GM12878 (cell line): ENCODE results near the gene KRT7. TPM values are rescaled to one million over a fixed set of nuclear protein-coding genes. Genes with fewer than 3 reads are reported as not detected.

ENCODE experiments used
- ATAC-seq: fragments of 200-7000 bp; cut with Tn5 transposase; 3 replicates; pipeline ENCODE4 v1.9.1; 2020; ENCODE audit warnings: mild to moderate bottlenecking, moderate library complexity
- BruUV-seq: library from RNA; stranded (reverse); fragments of 400-500 nt; replicated peaks from 2 replicates; lab custom pipeline; 2021; lab: Mats Ljungman, UMichigan
- CTCF ChIA-PET: fragments of 300-600 bp; sonication (Branson Sonifier 250); formaldehyde crosslinking; extraction: SDS; loops from one replicate; lab custom pipeline; 2021; ENCODE audit warnings: inconsistent platforms; lab: Yijun Ruan, JAX
- POLR2A ChIA-PET: fragments of 350-600 bp; formaldehyde crosslinking; extraction: SDS; loops from one replicate; lab custom pipeline; 2021; ENCODE audit warnings: inconsistent platforms; lab: Charles Lee
- RAD21 ChIA-PET: fragments of 300-600 bp; sonication (Branson Sonifier 250); formaldehyde crosslinking; loops from one replicate; lab custom pipeline; 2023; ENCODE audit warnings: antibody characterized with exemption; ENCODE audit not compliant: unreplicated experiment; lab: Charles Lee
- SMC1A ChIA-PET: fragments of 300-600 bp; sonication (Branson Sonifier 250); formaldehyde crosslinking; loops from one replicate; lab custom pipeline; 2023; ENCODE audit not compliant: unreplicated experiment, uncharacterized antibody; lab: Charles Lee
- DNase-seq: peaks from one replicate; pipeline ENCODE4 v3.0.0-alpha.2; 2011; ENCODE audit warnings: low read depth, low spot score
- FAIRE-seq: peaks from 3 replicates; lab custom pipeline; 2011; peaks lifted over from hg19 to GRCh38; lab: Jason Lieb, UNC
- H2AFZ ChIP-seq: 2 replicates; pipeline ENCODE4 v1.6.0; 2011; ENCODE audit warnings: low read depth, low read length, control low read depth; ENCODE audit not compliant: control insufficient read depth
- H3K27ac ChIP-seq: 2 replicates; pipeline ENCODE4 v1.5.1; 2011; ENCODE audit warnings: control low read depth; ENCODE audit not compliant: control insufficient read depth, insufficient read depth
- H3K27me3 ChIP-seq, 2 experiments: replicated peaks in 1 of 2; 2 replicates each; pipeline versions ENCODE4 v1.6.0 to v1.6.1; 2011; ENCODE audit warnings: low read length in 1 of 2; ENCODE audit not compliant: control insufficient read depth in 2 of 2, insufficient read depth in 2 of 2
- H3K36me3 ChIP-seq, 2 experiments: 2 replicates each; pipeline ENCODE4 v1.5.1; 2011; ENCODE audit warnings: low read length in 1 of 2; ENCODE audit not compliant: control insufficient read depth in 2 of 2, insufficient read depth in 2 of 2
- H3K4me1 ChIP-seq: 2 replicates; pipeline ENCODE4 v1.6.1; 2011; ENCODE audit warnings: mild to moderate bottlenecking, low read length, moderate library complexity, mixed read lengths; ENCODE audit not compliant: control insufficient read depth, insufficient read depth
- H3K4me2 ChIP-seq: 2 replicates; pipeline ENCODE4 v1.6.0; 2011; ENCODE audit warnings: control low read depth; ENCODE audit not compliant: control insufficient read depth, insufficient read depth
- H3K4me3 ChIP-seq: fragments of 200-600 bp; sonication (generic); 2 replicates; pipeline ENCODE4 v1.5.1; 2016
- H3K79me2 ChIP-seq: 2 replicates; pipeline ENCODE4 v1.6.0; 2011; ENCODE audit warnings: low read length; ENCODE audit not compliant: control insufficient read depth, insufficient read depth
- H3K9ac ChIP-seq: 2 replicates; pipeline ENCODE4 v1.8.0; 2011; ENCODE audit warnings: low read length, control low read depth, mixed read lengths; ENCODE audit not compliant: control insufficient read depth, insufficient read depth
- H3K9me3 ChIP-seq: replicated peaks from 3 replicates; pipeline ENCODE4 v1.5.1; 2011; ENCODE audit warnings: mild to moderate bottlenecking, low read length; ENCODE audit not compliant: control insufficient read depth, insufficient read depth
- H4K20me1 ChIP-seq: 2 replicates; pipeline ENCODE4 v1.6.0; 2011; ENCODE audit not compliant: control insufficient read depth, insufficient read depth
- EZH2 ChIP-seq: IDR thresholded peaks from 2 replicates; pipeline ENCODE4 v1.6.1; 2012; ENCODE audit warnings: low read depth, mild to moderate bottlenecking, control low read depth, inconsistent platforms, low read length, borderline replicate concordance; ENCODE audit not compliant: control insufficient read depth
- JUNB ChIP-seq: IDR thresholded peaks from 2 replicates; pipeline ENCODE4 v1.6.1; 2016; ENCODE audit warnings: antibody characterized with exemption, mild to moderate bottlenecking
- NFYB ChIP-seq: IDR thresholded peaks from 2 replicates; pipeline ENCODE4 v1.6.1; 2011; ENCODE audit warnings: low read depth, mild to moderate bottlenecking, low read length, improper control_type of control experiment, moderate library complexity; ENCODE audit not compliant: insufficient read depth
- POLR2A ChIP-seq: IDR thresholded peaks from 2 replicates; pipeline ENCODE4 v1.6.1; 2011; ENCODE audit warnings: low read depth, mild to moderate bottlenecking, low read length
- SIX5 ChIP-seq: IDR thresholded peaks from 2 replicates; pipeline ENCODE4 v1.6.1; 2011; ENCODE audit warnings: mild to moderate bottlenecking, low read depth, low read length, moderate library complexity; ENCODE audit not compliant: severe bottlenecking
- TCF3 ChIP-seq: IDR thresholded peaks from 2 replicates; pipeline ENCODE4 v1.6.1; 2012; ENCODE audit warnings: low read depth, mild to moderate bottlenecking, low read length, borderline replicate concordance; ENCODE audit not compliant: insufficient read depth
- ZNF207 ChIP-seq: fragments of 450-650 bp; IDR thresholded peaks from 2 replicates; pipeline ENCODE4 v1.6.1; 2014; ENCODE audit warnings: antibody characterized with exemption, mild to moderate bottlenecking, borderline replicate concordance
- WGBS: methylation state at CpG from one replicate; pipeline ENCODE4 v1.1.6; 2016; ENCODE audit warnings: low lambda C conversion rate; ENCODE audit not compliant: insufficient replicate concordance, insufficient coverage; ENCODE audit errors: missing lambda C conversion rate; 5-methylcytosine and 5-hydroxymethylcytosine counted together
- in situ Hi-C: fragments of 300-500 bp; cut with MboI; formaldehyde crosslinking; loops from 9 replicates; pipeline ENCODE4 v1.14.3; 2018; ENCODE audit warnings: mixed read lengths
- intact Hi-C: fragments of 100-400 bp; cut with micrococcal nuclease; formaldehyde crosslinking; loops from one replicate; pipeline ENCODE4 v1.14.2; 2022; ENCODE audit not compliant: unreplicated experiment
- polyA plus RNA-seq, 11 experiments: library from polyadenylated mRNA; depleted of rRNA in 4 of 11; unstranded in 6 of 11; stranded (reverse) in 5 of 11; fragments of >200 nt; fragmentation: Nextera tagmentation in 4 of 11; fragmentation: Illumina TruSeq in 1 of 11; extraction: Ambion mirVana in 4 of 11; extraction: Trizol in 1 of 11; gene quantifications; 1 replicate in 1 of 11; 2 replicates in 10 of 11; pipeline versions ENCODE4 v1.2.1 to v1.2.3, GENCODE V29; 2011 to 2016; ENCODE audit warnings: inconsistent platforms in 2 of 11, missing spikeins in 2 of 11, low read depth in 1 of 11
- total RNA-seq, 4 experiments: library from RNA; depleted of rRNA in 3 of 4; stranded (reverse); fragments of >200 nt in 3 of 4; fragmentation: Illumina TruSeq in 1 of 4; extraction: Trizol in 1 of 4; gene quantifications; 2 replicates each; pipeline versions ENCODE4 v1.2.1 to v1.2.3, GENCODE V29; 2013 to 2021
- TF ChIP-seq, protein P1 (sequence below): IDR thresholded peaks from 2 replicates; pipeline ENCODE4 v1.6.1; 2011; ENCODE audit warnings: borderline replicate concordance, low read depth, mild to moderate bottlenecking, moderate library complexity, mixed read lengths, low read length; ENCODE audit not compliant: insufficient read depth; ENCODE audit errors: extremely low read length

The KRT7 gene
- total and polyA plus RNA-seq, 10 of the 15 experiments (the other 5 are each of a cell fraction or from before 2014, with no cell fraction given), result 0.90 to 18.7 (median 4.8) TPM

DNA sequence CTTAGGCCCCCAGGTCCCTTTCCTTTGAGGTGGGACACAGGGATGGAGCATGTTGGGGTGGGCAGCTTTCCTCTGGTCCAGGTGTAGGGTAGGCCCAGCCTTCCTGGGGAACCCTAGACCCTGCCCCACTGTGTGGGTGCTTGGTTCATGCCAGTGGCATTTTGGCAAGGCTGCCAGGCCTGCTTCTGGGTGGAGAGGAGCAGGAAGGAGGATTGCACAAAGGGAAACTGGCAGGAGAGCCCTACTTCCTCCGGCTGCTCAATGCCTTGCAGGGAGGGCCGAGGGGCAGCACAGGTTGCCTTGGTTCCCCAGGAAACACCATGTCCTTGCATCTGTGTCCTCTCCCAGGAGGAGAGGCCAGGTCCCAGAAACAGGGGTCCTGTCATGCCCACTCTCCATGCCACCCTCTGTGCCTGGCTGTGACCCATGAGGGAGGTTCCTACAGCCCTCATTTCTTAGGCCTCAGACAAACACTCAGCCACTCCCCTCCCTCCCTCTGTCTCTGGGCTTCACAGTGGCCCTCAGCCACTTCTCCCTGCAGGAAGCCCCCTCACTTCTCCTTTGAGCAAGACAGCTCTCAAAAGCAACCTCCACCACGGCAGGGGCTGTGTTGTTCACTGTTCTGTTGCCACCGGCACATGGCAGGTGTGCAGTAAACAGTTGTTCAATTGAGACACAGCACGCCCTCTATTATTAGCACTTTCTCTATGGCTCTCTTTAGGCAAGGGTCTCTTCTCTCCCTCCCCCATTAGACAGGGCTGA is 34.4 kb upstream of the KRT7 start:
- Histone ChIP-seq H4K20me1 (no peaks in the 10 kb centered on the region), H2AFZ (no peak overlapping the region), H3K27ac (no peak overlapping the region), H3K27me3 (peaks cover 3% of the 10 kb centered on the region in 2 experiments; a peak in 3 of 4 replicates), H3K9me3 (no peaks in the 10 kb centered on the region), H3K9ac (no peak overlapping the region), H3K36me3 (no peaks in the 10 kb centered on the region; a peak in 1 of 4 replicates), H3K4me2 (no peak overlapping the region), H3K79me2 (no peaks in the 10 kb centered on the region), H3K4me3 (no peak overlapping the region), H3K4me1 (no peaks in the 10 kb centered on the region)
- ATAC-seq (no peak), FAIRE-seq (no peak), DNase-seq (no peak)
- ChIA-PET SMC1A (no interaction called here), RAD21 (no interaction called here), POLR2A (no interaction called here)
- in situ Hi-C loops, result no loop called here
- intact Hi-C loops, result no loop called here
- 18% methylated on average over 5 of the region's 5 CpGs for WGBS
- no TSS peak for BruUV-seq
- TF ChIP-seq POLR2A (no peak), ZNF207 (no peak)
- TF ChIP-seq, all 136 proteins: peak for 0
- CTCF ChIA-PET, result interaction anchor here (0.7 to 1.5 kb wide), 2 partner anchors 7 to 12 kb away, joined by 3 to 4 read pairs; partner anchors contain the start of gene KRT80

DNA sequence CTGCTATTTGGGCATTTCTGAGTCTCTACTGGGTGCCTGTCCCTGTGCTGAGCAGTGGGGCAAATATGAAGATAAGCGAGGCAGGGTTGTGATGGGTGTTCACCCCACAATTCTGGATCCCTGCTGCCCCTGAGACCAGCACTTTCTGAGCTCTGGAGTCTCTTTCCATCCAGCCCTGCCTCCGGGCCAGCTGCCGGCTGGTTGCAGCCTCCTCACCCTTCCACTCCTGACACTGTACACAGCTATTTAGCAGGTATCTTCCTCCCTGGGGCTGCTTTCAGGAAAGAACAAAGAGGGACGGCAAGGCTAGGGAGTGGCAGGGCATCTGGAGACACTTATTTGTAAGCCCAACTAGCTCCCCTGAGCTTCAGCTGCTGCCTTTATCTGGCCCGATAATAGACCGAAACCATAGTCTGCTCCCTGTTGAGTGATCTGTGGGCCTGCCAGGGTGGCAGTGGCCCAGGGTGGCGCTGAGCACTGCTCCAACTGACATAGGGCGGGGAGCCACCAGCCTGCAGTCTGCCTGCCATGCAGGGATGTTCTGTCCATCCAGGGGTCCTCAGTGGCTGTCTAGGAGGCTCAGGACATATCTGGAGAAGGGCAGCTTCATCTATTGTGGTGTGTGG is 33.6 kb upstream of the KRT7 start:
- H3K27me3 ChIP-seq, result peaks cover 3% of the 10 kb centered on the region in 2 experiments; a peak in 3 of 4 replicates
- H3K4me3 ChIP-seq, result no peak overlapping the region
- ChIA-PET CTCF (interaction anchor here (0.7 to 1.5 kb wide), 2 partner anchors 8 to 11 kb away, joined by 3 to 4 read pairs; partner anchors contain the start of gene KRT80), RAD21 (no interaction called here), SMC1A (no interaction called here), POLR2A (no interaction called here)
- in situ Hi-C loops (no loop called here), intact Hi-C loops (no loop called here)
- no TSS peak for BruUV-seq
- WGBS, result 43% methylated on average over 8 of the region's 8 CpGs
- TF ChIP-seq, protein P1, sequence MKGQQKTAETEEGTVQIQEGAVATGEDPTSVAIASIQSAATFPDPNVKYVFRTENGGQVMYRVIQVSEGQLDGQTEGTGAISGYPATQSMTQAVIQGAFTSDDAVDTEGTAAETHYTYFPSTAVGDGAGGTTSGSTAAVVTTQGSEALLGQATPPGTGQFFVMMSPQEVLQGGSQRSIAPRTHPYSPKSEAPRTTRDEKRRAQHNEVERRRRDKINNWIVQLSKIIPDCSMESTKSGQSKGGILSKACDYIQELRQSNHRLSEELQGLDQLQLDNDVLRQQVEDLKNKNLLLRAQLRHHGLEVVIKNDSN, result no peak
- TF ChIP-seq JUNB, result no peak
- TF ChIP-seq NFYB, result no peak
- no peak for TF ChIP-seq EZH2
- no peak for TF ChIP-seq SIX5
- TF ChIP-seq TCF3, result no peak
- no peaks in the 10 kb centered on the region for H3K9me3 ChIP-seq
- no peaks in the 10 kb centered on the region; a peak in 1 of 4 replicates for H3K36me3 ChIP-seq
- no peak overlapping the region for H3K4me2 ChIP-seq
- no peak overlapping the region for H3K9ac ChIP-seq
- H3K27ac ChIP-seq, result no peak overlapping the region
- ATAC-seq (no peak), DNase-seq (no peak), FAIRE-seq (no peak)
- H2AFZ ChIP-seq, result no peak overlapping the region
- H3K79me2 ChIP-seq, result no peaks in the 10 kb centered on the region
- H4K20me1 ChIP-seq, result no peaks in the 10 kb centered on the region
- H3K4me1 ChIP-seq, result no peaks in the 10 kb centered on the region
